ENCODE measurements around the gene SPAG16.

SPAG16 gene

GRCh38 chr2:213766465-213766901 lies 482.2 kb downstream of the SPAG16 start:
- Mint-ChIP-seq H3K9me3 (no peaks in the 10 kb centered on the region), H3K27me3 (no peaks in the 10 kb centered on the region), H3K4me3 (no peak overlapping the region), H3K4me1 (no peaks in the 10 kb centered on the region), H3K27ac (no peak overlapping the region), H3K36me3 (no peaks in the 10 kb centered on the region)
- DNase-seq, result no peak
- CTCF ChIA-PET, result no interaction called here

GRCh38 chr2:213787869-213788268 lies 503.6 kb downstream of the SPAG16 start:
- Mint-ChIP-seq H3K9me3 (no peaks in the 10 kb centered on the region), H3K27me3 (no peaks in the 10 kb centered on the region), H3K4me1 (no peaks in the 10 kb centered on the region), H3K36me3 (no peaks in the 10 kb centered on the region), H3K27ac (no peak overlapping the region), H3K4me3 (no peak overlapping the region)
- CTCF ChIA-PET, result no interaction called here
- no peak for DNase-seq

- Mint-ChIP-seq H3K9me3 (no peaks in the 10 kb centered on the region), H3K27me3 (no peaks in the 10 kb centered on the region), H3K4me1 (no peaks in the 10 kb centered on the region), H3K27ac (no peak overlapping the region), H3K36me3 (no peaks in the 10 kb centered on the region), H3K4me3 (no peak overlapping the region)
- CTCF ChIA-PET, result interaction anchor here (1.1 kb wide), 1 partner anchor 16 kb away, joined by 3 read pairs; no protein-coding TSS in a partner anchor
- DNase-seq, result no peak
Observed at GRCh38 chr2:213789940-213790339, 505.7 kb downstream of the SPAG16 start.

GRCh38 chr2:213792045-213792444 lies 507.8 kb downstream of the SPAG16 start:
- no peak overlapping the region for H3K4me3 Mint-ChIP-seq
- no peak overlapping the region for H3K27ac Mint-ChIP-seq
- no peaks in the 10 kb centered on the region for H3K4me1 Mint-ChIP-seq

GRCh38 chr2:213806125-213806726 lies 522.0 kb downstream of the SPAG16 start:
- Mint-ChIP-seq H3K9me3 (no peaks in the 10 kb centered on the region), H3K4me1 (no peaks in the 10 kb centered on the region), H3K27me3 (no peaks in the 10 kb centered on the region), H3K36me3 (no peaks in the 10 kb centered on the region), H3K27ac (no peak overlapping the region), H3K4me3 (no peak overlapping the region)
- DNase-seq, result no peak
- CTCF ChIA-PET, result interaction anchor here (1.0 kb wide), 1 partner anchor 16 kb away, joined by 3 read pairs; no protein-coding TSS in a partner anchor

More at GRCh38 chr2:213792045-213792444, 507.8 kb downstream of the SPAG16 start:
- H3K27me3 Mint-ChIP-seq, result no peaks in the 10 kb centered on the region
- H3K36me3 Mint-ChIP-seq, result no peaks in the 10 kb centered on the region
- H3K9me3 Mint-ChIP-seq, result no peaks in the 10 kb centered on the region
- no peak for DNase-seq
- CTCF ChIA-PET, result no interaction called here

- CTCF ChIA-PET, result no interaction called here
- DNase-seq, result no peak
- Mint-ChIP-seq H3K36me3 (no peaks in the 10 kb centered on the region), H3K27me3 (no peaks in the 10 kb centered on the region), H3K9me3 (peaks cover 3% of the 10 kb centered on the region), H3K4me3 (no peak overlapping the region), H3K27ac (no peak overlapping the region), H3K4me1 (no peaks in the 10 kb centered on the region)
Observed at GRCh38 chr2:213816583-213816982, 532.3 kb downstream of the SPAG16 start.

- H3K27ac Mint-ChIP-seq, result no peak overlapping the region
- H3K36me3 Mint-ChIP-seq, result no peaks in the 10 kb centered on the region
- H3K27me3 Mint-ChIP-seq, result no peaks in the 10 kb centered on the region
- H3K4me3 Mint-ChIP-seq, result no peak overlapping the region
- H3K9me3 Mint-ChIP-seq, result peaks cover 3% of the 10 kb centered on the region
- CTCF ChIA-PET, result no interaction called here
- DNase-seq, result no peak
- no peaks in the 10 kb centered on the region for H3K4me1 Mint-ChIP-seq
Observed at GRCh38 chr2:213818436-213818835, 534.2 kb downstream of the SPAG16 start.

- Mint-ChIP-seq H3K36me3 (no peaks in the 10 kb centered on the region), H3K4me3 (no peak overlapping the region), H3K27ac (no peak overlapping the region), H3K27me3 (no peaks in the 10 kb centered on the region), H3K9me3 (no peaks in the 10 kb centered on the region), H3K4me1 (no peaks in the 10 kb centered on the region)
- CTCF ChIA-PET, result no interaction called here
- DNase-seq, result no peak
Observed at GRCh38 chr2:213834331-213834730, 550.1 kb downstream of the SPAG16 start.

- Mint-ChIP-seq H3K36me3 (no peaks in the 10 kb centered on the region), H3K4me3 (no peak overlapping the region), H3K9me3 (no peaks in the 10 kb centered on the region), H3K27me3 (no peaks in the 10 kb centered on the region), H3K27ac (no peak overlapping the region), H3K4me1 (no peaks in the 10 kb centered on the region)
- DNase-seq, result no peak
- CTCF ChIA-PET, result no interaction called here
Observed at GRCh38 chr2:213834746-213835145, 550.5 kb downstream of the SPAG16 start.

- DNase-seq, result no peak
- Mint-ChIP-seq H3K4me3 (no peak overlapping the region), H3K9me3 (no peaks in the 10 kb centered on the region), H3K4me1 (no peaks in the 10 kb centered on the region), H3K27me3 (no peaks in the 10 kb centered on the region), H3K36me3 (no peaks in the 10 kb centered on the region), H3K27ac (no peak overlapping the region)
- CTCF ChIA-PET, result no interaction called here
Observed at GRCh38 chr2:213846856-213847255, 562.6 kb downstream of the SPAG16 start.

- no peaks in the 10 kb centered on the region for H3K9me3 Mint-ChIP-seq
- CTCF ChIA-PET, result no interaction called here
- no peak overlapping the region for H3K4me3 Mint-ChIP-seq
- H3K36me3 Mint-ChIP-seq, result no peaks in the 10 kb centered on the region
- DNase-seq, result no peak
- H3K27ac Mint-ChIP-seq, result no peak overlapping the region
- no peaks in the 10 kb centered on the region for H3K27me3 Mint-ChIP-seq
- no peaks in the 10 kb centered on the region for H3K4me1 Mint-ChIP-seq
Observed at GRCh38 chr2:213847316-213847715, 563.1 kb downstream of the SPAG16 start.

GRCh38 chr2:213848631-213849030 lies 564.4 kb downstream of the SPAG16 start:
- Mint-ChIP-seq H3K27ac (no peak overlapping the region), H3K36me3 (no peaks in the 10 kb centered on the region), H3K27me3 (no peaks in the 10 kb centered on the region), H3K9me3 (no peaks in the 10 kb centered on the region), H3K4me3 (no peak overlapping the region), H3K4me1 (no peaks in the 10 kb centered on the region)
- CTCF ChIA-PET, result no interaction called here
- DNase-seq, result no peak

GRCh38 chr2:213861638-213862037 lies 577.4 kb downstream of the SPAG16 start:
- Mint-ChIP-seq H3K4me1 (no peaks in the 10 kb centered on the region), H3K9me3 (no peaks in the 10 kb centered on the region), H3K27ac (no peak overlapping the region), H3K27me3 (no peaks in the 10 kb centered on the region), H3K36me3 (no peaks in the 10 kb centered on the region), H3K4me3 (no peak overlapping the region)
- CTCF ChIA-PET, result no interaction called here
- no peak for DNase-seq

GRCh38 chr2:213862407-213863076 lies 578.3 kb downstream of the SPAG16 start:
- no peaks in the 10 kb centered on the region for H3K36me3 Mint-ChIP-seq
- H3K4me1 Mint-ChIP-seq, result no peaks in the 10 kb centered on the region
- no peak overlapping the region for H3K4me3 Mint-ChIP-seq
- H3K27ac Mint-ChIP-seq, result no peak overlapping the region
- CTCF ChIA-PET, result no interaction called here
- no peaks in the 10 kb centered on the region for H3K9me3 Mint-ChIP-seq
- no peaks in the 10 kb centered on the region for H3K27me3 Mint-ChIP-seq
- no peak for DNase-seq

- no peaks in the 10 kb centered on the region for H3K4me1 Mint-ChIP-seq
- H3K4me3 Mint-ChIP-seq, result no peak overlapping the region
- H3K27me3 Mint-ChIP-seq, result no peaks in the 10 kb centered on the region
- no peaks in the 10 kb centered on the region for H3K36me3 Mint-ChIP-seq
- no peaks in the 10 kb centered on the region for H3K9me3 Mint-ChIP-seq
- no peak overlapping the region for H3K27ac Mint-ChIP-seq
- CTCF ChIA-PET, result no interaction called here
- no peak for DNase-seq
Observed at GRCh38 chr2:213863541-213863940, 579.3 kb downstream of the SPAG16 start.

Measured in activated naive CD4-positive, alpha-beta T cell treated with anti-CD3 and anti-CD28 coated beads, Interleukin-2, amount 10 ng/mL, durations not matched to agents 7 days and 5 days (primary cell).